GM10248 (cell line): Measurements from ENCODE around the gene CEBPB.
"Not testable (repeated sequence)": the region's sequence is repeated elsewhere in the genome, so short reads cannot be mapped to it uniquely, and the experiment has no call there.

ENCODE experiments used
- CTCF ChIA-PET: fragments of 300-600 bp; sonication (Branson Sonifier 250); formaldehyde crosslinking; extraction: SDS; loops from one replicate; lab custom pipeline; 2021; ENCODE audit warnings: antibody characterized with exemption; lab: Yijun Ruan, JAX
- POLR2A ChIA-PET: fragments of 350-650 bp; sonication (Branson Sonifier 250); formaldehyde crosslinking; extraction: SDS; loops from one replicate; lab custom pipeline; 2020; ENCODE audit warnings: antibody characterized with exemption; lab: Yijun Ruan, JAX
- DNase-seq: peaks from one replicate; pipeline ENCODE4 v3.0.0; 2012; ENCODE audit errors: extremely low spot score
- CTCF ChIP-seq: IDR thresholded peaks from 2 replicates; pipeline ENCODE4 v1.5.1; 2012; ENCODE audit warnings: mild to moderate bottlenecking, low read depth; ENCODE audit errors: extremely low read depth, missing control alignments, control extremely low read depth

CEBPB gene

DNA sequence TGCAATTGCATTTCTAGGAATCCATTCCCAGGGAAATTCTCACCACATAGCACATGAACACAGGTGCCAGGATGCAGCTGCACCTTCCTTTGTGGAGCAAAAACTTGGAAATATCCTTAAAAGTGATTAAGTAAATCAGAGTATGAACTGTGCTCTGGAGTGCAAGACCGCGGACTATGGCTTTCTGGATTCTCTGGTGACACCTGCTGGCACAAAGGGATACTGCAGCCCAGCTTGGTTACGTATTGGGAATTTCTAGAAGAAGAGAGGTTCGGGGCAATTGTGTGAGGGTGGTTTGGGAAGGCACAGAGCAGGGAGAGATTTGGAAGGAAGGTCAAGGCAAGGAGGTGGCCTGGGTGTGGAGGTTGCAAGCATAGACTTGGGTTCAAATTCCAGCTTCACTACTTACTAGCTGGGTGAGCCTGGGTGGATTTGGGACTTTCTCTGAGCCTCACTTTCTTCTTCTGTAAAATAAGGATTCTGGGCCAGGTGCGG lies 21.3 kb upstream of the CEBPB start:
- peak; percentile 68 for DNase-seq
- peak; percentile 86 for TF ChIP-seq CTCF
- ChIA-PET POLR2A (interaction anchor here (1.0 kb wide), 1 partner anchor 48 kb away, joined by 3 read pairs; no protein-coding TSS in a partner anchor), CTCF (interaction anchor here (0.8 to 5.7 kb wide), 25 partner anchors 9 to 277 kb away, joined by 3 to 47 read pairs (median 6); partner anchors contain the start of genes PEDS1 and RNF114)

DNA sequence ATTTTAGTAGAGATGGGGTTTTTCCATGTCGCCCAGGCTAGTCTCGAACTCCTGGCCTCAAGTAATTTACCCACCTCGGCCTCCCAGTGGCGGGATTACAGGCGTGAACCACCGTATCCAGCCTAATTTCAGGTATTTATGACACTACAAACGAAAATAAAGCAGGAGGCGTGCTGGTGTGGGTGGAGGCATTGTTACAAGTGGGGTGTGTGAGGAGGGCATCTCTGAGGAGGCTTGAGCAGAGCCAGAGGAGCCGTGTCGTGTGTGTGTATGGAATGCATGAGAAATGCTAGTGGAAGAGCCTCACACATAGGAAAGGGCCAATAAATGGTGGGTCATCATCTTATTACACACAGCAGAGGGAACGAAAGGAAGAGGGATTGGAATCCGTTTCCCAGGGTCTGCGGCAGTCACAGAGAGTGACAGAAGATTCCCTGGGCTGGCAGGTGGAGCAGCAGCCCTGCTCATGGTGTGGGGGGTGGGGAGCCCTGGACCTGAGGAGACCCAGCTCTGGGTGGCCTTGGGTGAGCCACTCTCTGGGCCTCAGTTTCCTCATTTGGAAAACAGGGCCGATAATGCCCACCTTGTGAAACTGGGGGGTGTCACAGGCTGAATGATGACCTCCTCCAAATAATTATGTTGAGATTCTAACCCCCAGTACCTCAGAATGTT lies 19.9 kb upstream of the CEBPB start:
- TF ChIP-seq CTCF, result no peak
- DNase-seq, result no peak
- ChIA-PET POLR2A (interaction anchor here (0.7 kb wide), 1 partner anchor 38 kb away, joined by 4 read pairs; no protein-coding TSS in a partner anchor), CTCF (interaction anchor here (0.9 to 5.7 kb wide), 12 partner anchors 8 to 191 kb away, joined by 3 to 47 read pairs (median 9); partner anchors contain the start of gene PEDS1)

GRCh38 chr20:50172347-50173013 lies 18.1 kb upstream of the CEBPB start:
- no peak for TF ChIP-seq CTCF
- ChIA-PET POLR2A (interaction anchor here (0.5 to 0.6 kb wide), 2 partner anchors 11 to 18 kb away, joined by 3 to 6 read pairs; no protein-coding TSS in a partner anchor), CTCF (interaction anchor here (0.9 to 5.7 kb wide), 7 partner anchors 12 to 398 kb away, joined by 3 to 38 read pairs (median 4); no protein-coding TSS in a partner anchor)
- peak; percentile 32 for DNase-seq

DNA sequence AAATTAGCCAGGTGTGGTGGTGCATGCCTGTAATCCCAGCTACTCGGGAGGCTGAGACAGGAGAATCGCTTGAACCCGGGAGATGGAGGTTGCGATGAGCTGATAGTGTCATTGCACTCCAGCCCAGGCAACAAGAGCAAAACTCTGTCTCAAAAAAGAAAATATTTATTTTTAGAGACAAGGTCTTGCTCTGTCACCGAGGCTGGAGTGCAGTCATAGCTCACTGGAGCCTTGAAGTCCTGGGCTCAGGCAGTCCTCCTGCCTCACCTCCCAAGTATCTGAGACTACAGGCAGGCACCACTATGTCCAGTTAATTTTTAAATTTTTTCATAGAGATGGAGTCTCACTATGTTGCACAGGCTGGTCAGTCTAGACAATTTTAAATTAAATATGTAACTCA lies 16.2 kb upstream of the CEBPB start:
- CTCF ChIA-PET, result interaction anchor here (0.9 to 17.7 kb wide), 8 partner anchors 9 to 291 kb away, joined by 3 to 243 read pairs (median 4); no protein-coding TSS in a partner anchor
- no peak for TF ChIP-seq CTCF
- POLR2A ChIA-PET, result no interaction called here
- DNase-seq, result no peak

DNA sequence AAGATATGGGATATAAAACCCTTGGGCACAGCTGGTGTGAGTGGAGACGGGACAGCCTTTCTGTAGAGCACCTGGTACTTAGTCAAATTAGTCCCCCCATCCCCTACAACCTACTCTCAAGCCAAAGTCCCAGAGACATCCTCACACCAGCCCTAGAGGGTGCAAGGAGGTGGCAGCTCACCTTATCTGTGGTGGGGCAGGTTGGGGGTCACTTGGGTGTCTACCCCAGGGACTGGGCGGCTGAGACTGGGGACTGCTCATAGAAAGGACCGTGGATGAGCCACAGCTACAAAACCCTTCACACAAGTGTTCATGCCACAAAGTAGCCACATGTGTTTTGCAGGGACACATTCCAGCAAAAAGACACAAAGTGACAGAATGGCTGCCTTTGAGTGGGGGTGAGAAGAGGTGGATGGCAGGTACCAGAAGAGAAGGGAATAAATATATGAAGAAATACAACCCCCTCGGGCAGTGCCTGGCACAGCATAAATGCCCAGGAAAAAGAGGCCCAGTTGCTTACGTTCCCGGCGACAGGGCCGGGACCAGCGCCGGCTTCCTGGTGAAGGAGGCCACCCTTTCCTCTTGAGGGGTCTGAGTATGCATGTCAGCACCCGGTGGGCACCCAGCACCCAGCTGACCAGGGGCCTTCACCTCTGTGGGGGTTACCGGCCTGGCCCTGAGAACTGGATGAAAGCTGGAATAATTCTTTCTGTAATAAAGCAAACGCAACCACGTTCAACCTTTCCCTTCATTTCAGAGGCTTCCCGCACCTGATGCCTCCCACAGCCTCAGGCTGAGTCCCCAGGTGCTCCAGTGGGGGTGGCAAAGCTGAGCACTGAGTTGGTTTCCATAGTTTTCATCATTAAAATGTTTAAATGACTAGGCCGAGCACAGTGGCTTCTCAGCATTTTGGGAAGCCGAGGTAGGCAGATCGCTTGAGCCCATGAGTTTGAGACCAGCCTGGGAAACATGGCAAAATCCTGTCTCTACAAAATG lies 14.4 kb upstream of the CEBPB start:
- no peak for TF ChIP-seq CTCF
- CTCF ChIA-PET, result interaction anchor here (1.4 to 17.7 kb wide), 7 partner anchors 9 to 290 kb away, joined by 4 to 243 read pairs (median 7); no protein-coding TSS in a partner anchor
- POLR2A ChIA-PET, result no interaction called here
- no peak for DNase-seq

- CTCF ChIA-PET, result interaction anchor here (0.7 to 17.7 kb wide), 24 partner anchors 9 to 401 kb away, joined by 3 to 243 read pairs (median 6); partner anchors contain the start of gene PEDS1
- POLR2A ChIA-PET, DNase-seq: not testable (repeated sequence)
Observed at GRCh38 chr20:50178672-50179071, 12.0 kb upstream of the CEBPB start.
